GM12864 (cell line): ENCODE data around the gene EVL.
"Not testable (repeated sequence)": the region's sequence is repeated elsewhere in the genome, so short reads cannot be mapped to it uniquely, and the experiment has no call there.

Experiments used
- DNase-seq: peaks from one replicate; pipeline ENCODE4 v3.0.0-alpha.2; 2011; ENCODE audit warnings: low read depth
- H3K4me3 ChIP-seq: 2 replicates; pipeline ENCODE4 v1.5.1; 2011; ENCODE audit warnings: mild to moderate bottlenecking, low read depth, low read length, control low read depth
- TF ChIP-seq, protein P1 (sequence below): IDR thresholded peaks from 2 replicates; pipeline ENCODE4 v1.5.1; 2011; ENCODE audit warnings: low read depth, mild to moderate bottlenecking, moderate library complexity, low read length, control low read depth, inconsistent platforms; ENCODE audit errors: missing control alignments

Gene EVL

DNA sequence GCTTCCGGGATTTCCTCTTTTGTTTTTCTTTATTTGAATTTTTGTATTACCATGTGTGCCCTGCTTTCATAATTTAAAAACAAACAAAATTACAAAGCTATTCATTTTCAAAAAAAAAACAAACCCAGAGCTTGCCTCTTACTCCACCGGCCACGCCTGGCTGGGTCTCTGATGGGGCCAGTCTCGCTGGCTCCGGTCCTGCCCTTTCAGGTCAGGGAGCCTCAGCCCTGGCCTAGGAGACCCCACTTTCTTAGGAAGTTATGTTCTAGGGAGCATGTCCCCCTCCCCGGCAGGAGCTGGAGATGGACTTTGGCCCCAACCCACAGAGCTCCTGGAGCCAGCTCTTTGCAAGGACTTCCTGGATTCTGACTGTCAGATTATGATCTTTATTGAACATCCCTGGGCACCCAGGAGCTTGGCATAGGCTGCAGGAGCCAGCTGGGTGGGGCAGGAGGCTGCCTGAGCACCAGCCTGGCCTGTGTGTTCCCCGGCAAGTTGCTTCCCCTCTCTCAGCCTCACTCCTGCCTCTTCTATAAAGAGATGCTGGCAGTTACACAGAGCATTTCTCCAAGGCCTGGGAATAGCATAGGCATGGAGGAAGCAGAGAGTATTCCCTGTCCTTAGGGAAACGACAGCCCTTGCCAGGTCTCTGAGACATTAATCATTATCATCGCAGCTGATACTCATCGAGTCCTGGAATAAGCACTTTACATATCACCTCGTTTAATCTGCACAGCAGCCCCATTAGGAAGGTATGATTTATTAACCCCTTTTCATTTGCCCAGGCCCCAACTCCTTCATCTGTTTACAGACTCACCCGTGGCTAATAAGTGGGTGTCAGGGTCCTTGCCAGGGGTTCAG, 90.8 kb downstream of the EVL start:
- TF ChIP-seq, protein P1, sequence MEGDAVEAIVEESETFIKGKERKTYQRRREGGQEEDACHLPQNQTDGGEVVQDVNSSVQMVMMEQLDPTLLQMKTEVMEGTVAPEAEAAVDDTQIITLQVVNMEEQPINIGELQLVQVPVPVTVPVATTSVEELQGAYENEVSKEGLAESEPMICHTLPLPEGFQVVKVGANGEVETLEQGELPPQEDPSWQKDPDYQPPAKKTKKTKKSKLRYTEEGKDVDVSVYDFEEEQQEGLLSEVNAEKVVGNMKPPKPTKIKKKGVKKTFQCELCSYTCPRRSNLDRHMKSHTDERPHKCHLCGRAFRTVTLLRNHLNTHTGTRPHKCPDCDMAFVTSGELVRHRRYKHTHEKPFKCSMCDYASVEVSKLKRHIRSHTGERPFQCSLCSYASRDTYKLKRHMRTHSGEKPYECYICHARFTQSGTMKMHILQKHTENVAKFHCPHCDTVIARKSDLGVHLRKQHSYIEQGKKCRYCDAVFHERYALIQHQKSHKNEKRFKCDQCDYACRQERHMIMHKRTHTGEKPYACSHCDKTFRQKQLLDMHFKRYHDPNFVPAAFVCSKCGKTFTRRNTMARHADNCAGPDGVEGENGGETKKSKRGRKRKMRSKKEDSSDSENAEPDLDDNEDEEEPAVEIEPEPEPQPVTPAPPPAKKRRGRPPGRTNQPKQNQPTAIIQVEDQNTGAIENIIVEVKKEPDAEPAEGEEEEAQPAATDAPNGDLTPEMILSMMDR: no peak
- no peak overlapping the region for H3K4me3 ChIP-seq
- DNase-seq: no peak

DNA sequence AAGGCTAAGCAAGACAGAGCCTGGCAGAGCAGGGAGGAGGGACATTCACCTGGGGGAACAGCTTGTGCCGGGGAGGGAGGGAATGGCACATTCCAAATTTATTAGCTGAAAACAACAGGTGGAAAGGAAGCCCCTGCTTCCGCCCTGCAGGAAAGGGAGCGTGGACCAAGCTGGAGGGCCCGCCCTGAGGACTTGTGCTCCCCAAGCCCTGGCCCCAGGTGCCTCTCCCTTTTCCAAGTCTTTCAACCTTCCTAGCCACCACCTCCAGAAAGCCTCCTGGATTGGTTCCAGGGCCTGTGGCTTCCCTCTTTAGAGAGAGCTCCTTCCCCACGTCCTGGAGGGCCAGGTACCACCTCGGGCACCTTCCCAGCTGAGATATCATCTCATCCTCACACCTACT, 91.6 kb downstream of the EVL start:
- DNase-seq: no peak

DNA sequence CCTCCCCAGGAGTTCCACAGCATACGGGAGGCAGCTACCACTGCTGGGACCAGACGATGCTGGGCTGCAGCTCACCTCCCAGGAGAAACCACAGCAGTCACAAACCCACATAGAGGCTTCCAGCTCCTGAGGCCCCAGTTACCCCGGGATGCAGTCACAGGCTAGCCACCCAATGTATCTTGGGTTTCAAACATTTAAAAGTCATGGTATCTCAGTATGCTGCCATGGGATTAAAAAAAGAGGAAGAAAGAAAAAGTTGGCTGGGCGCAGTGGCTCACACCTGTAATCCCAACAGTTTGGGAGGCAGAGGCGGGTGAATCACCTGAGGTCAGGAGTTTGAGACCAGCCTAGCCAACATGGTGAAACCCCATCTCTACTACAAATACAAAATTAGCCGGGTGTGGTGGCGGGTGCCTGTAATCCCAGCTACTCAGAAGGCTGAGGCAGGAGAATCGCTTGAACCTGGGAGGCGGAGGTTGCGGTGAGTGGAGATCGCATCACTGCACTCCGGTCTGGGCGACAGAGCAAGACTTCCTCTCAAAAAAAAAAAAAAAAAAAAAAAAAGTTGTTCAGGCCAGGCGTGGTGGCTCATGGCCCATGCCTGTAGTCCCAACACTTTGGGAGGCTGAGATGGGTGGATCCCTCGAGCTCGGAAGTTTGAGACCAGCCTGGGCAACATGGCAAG, 92.5 kb downstream of the EVL start:
- not testable (repeated sequence) for H3K4me3 ChIP-seq

More for the DNA sequence above, 91.6 kb downstream of the EVL start:
- H3K4me3 ChIP-seq: no peak overlapping the region
- TF ChIP-seq, protein P1: no peak

DNA sequence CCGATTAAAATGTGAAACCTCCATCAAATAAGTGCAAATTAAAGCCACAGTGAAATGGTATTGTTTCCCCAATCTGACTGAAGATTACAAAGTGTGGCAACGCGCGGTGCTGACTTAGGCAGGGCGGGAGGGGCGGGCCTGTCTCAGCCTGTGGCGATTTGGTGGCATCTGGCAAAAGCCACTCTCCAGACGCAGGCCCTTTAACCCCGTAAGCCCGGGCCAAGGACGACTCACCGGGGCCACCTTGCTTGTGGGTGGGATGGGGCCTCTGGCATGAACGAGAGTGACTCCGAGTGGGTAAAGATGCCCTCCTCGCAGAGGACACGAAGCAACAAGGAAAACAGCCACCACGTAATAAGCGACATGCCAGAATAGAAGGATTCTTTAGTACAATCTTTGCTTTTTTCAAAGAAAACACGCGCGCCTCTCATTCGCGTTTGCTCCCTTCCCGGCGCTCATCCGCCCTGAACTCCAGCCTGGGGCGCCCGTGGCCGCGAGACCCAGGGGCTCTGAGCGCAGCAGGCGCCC, 93.4 kb downstream of the EVL start:
- peak overlapping the region; percentile 30; the same call in 1 of the 2 replicates for H3K4me3 ChIP-seq
- DNase-seq: no peak
- TF ChIP-seq, protein P1: no peak

More for the DNA sequence above, 92.5 kb downstream of the EVL start:
- not testable (repeated sequence) for DNase-seq

DNA sequence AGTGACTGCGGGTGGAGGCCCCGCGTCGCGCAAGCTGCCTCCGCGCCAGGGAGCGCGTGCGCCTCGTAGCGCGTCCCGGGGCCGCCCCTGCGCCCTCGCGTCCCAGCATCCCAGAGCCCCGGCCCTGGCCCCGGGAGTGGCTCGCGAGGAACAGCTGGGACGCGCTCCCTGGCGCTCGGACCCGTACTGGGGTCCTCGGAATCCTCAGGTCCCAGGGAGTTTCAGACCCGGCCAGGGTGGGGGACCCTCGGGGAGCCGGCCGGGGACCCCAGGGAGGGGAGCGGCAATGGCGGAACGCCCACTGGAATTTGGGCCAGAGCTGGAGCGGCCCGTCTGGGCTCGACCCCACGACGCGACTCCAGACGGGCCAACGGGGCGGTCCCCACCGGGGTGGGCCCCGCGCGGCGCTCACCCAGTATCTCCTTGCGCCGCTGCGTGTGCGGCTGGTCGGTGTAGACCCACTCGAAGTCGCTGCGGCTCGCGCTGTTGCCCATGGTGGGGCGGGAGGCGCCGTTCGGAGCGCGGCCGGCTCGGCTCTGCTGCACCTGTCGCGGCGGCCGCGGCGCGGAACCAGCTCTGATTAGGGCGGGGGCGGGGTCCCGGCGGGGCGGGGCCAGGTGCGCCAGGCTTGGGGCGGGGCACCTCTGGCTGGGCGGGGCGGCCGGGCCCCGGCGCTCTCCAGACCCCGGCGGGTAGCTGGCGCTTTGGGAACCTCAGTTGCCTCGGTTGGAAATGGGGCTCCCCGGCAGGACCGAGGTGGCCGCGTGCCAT, 94.1 kb downstream of the EVL start, which contains the start of gene DEGS2:
TSS of gene DEGS2 (minus strand) at position 552 of the 771 bp plus-strand sequence. CDS start at position 494, 58 bp downstream.
- no peak for DNase-seq
- peak within 1 kb of the TSS; percentile 46 for H3K4me3 ChIP-seq
- TF ChIP-seq, protein P1: no peak

DNA sequence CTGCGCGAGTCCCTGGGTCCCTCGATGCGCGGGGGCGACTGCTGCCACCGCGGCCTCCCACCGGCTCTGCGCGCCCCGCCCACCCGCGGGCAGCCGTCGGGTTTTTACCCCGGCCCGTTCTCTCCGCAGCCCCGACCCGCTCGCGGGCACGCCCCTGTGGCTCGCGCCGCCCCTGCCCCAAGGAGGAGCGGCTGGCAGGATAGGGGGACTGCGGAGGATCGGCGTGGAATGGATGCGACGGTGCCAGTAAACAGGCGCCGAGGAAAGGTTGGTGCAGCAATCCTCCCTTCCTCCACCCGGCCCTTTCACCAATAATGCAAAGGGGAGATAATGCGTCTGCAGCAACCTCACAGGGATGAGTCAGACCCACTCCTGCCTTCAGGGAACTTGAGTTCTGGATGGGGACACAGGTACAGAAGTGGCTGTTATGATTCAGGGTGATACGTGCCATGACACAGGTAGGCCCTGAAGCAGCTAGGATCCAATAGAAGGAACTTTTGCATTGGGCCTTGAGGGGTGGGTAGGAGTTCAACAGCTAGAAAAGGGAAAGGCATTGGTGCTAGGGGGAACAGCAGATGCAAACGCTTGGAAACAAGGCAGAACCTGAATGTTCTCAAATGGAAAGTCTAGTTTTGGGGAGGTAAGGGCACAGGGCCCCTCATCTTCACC, 94.8 kb downstream of the EVL start:
- H3K4me3 ChIP-seq: peak overlapping the region; percentile 46
- no peak for DNase-seq
- TF ChIP-seq, protein P1: no peak
